OCI-LY3 (cell line): ENCODE results near the gene GRK3.
"Not testable (repeated sequence)": the region's sequence is repeated elsewhere in the genome, so short reads cannot be mapped to it uniquely, and the experiment has no call there.

Source experiments
- EZH2phosphoT487 ChIP-seq: fragments of 200-600 bp; shearing (Covaris generic); IDR thresholded peaks from 2 replicates; pipeline ENCODE4 v1.6.1; 2018; ENCODE audit warnings: antibody characterized with exemption, mixed run types, low read depth
- TF ChIP-seq, protein P1 (sequence below): fragments of 200-600, 300-600 bp; sonication (generic); IDR thresholded peaks from 2 replicates; pipeline ENCODE4 v1.5.1; 2014; ENCODE audit warnings: antibody characterized with exemption, low read length, low read depth

DNA sequence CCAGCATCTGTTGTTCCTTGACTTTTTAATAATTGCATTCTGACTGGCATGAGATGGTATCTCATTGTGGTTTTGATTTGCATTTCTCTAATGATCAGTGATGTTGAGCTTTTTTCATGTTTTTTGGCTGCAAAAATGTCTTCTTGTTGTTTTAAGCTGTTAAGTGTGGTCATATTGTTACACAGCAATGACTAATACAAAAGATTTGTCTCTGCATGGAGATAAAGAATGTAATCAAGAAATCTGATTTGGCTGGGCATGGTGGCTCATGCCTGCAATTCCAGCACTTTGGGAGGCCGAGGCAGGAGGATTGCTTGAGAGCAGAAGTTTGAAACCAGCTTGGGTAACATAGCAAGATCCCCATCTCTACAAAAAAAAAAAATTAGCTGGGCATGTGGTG, 12.1 kb upstream of the GRK3 start:
- TF ChIP-seq, protein P1, sequence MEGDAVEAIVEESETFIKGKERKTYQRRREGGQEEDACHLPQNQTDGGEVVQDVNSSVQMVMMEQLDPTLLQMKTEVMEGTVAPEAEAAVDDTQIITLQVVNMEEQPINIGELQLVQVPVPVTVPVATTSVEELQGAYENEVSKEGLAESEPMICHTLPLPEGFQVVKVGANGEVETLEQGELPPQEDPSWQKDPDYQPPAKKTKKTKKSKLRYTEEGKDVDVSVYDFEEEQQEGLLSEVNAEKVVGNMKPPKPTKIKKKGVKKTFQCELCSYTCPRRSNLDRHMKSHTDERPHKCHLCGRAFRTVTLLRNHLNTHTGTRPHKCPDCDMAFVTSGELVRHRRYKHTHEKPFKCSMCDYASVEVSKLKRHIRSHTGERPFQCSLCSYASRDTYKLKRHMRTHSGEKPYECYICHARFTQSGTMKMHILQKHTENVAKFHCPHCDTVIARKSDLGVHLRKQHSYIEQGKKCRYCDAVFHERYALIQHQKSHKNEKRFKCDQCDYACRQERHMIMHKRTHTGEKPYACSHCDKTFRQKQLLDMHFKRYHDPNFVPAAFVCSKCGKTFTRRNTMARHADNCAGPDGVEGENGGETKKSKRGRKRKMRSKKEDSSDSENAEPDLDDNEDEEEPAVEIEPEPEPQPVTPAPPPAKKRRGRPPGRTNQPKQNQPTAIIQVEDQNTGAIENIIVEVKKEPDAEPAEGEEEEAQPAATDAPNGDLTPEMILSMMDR: not testable (repeated sequence)
- TF ChIP-seq EZH2phosphoT487: not testable (repeated sequence)
